ENCODE measurements around the gene SGCB.

The SGCB gene

DNA sequence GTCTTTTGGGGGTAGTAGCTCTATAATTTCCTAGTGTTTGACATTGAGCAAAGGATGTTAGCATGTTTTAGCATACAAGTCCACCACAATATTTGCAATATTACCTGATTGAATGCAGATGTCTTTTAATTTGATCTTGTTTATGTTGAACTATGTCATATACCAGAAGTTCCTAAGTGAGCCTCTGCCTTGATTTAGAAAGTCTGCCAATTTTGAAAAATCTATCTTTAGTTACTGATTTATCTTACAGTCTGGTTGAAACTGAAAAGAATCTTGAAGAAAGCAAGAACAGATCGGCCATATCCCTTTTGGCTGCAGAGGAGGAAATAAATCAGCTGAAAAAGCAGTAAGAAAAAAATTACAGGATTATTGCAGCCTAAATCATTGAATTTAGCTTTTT, 31.5 kb upstream of the SGCB start:
- no peak overlapping the region for H3K9ac ChIP-seq (ENCODE audit: low read depth, low read length, poor library complexity, severe bottlenecking)
- H3K4me2 ChIP-seq (ENCODE audit: low read depth, low read length, poor library complexity, severe bottlenecking): no peak overlapping the region
- no peaks in the 10 kb centered on the region for H3K79me2 ChIP-seq (ENCODE audit: insufficient read depth, low read length)
- H3K27me3 ChIP-seq (ENCODE audit: insufficient read depth, low read length, poor library complexity, severe bottlenecking): no peaks in the 10 kb centered on the region
- no peak overlapping the region for H3K4me3 ChIP-seq (ENCODE audit: low read length, poor library complexity, severe bottlenecking)
- no peak overlapping the region for H2AFZ ChIP-seq (ENCODE audit: low read length)
- no peaks in the 10 kb centered on the region for H3K36me3 ChIP-seq (ENCODE audit: insufficient read depth, low read length)
- no peaks in the 10 kb centered on the region for H3K4me1 ChIP-seq (ENCODE audit: insufficient read depth, low read length, poor library complexity, severe bottlenecking)
- no peaks in the 10 kb centered on the region for H4K20me1 ChIP-seq (ENCODE audit: insufficient read depth, low read length, poor library complexity, severe bottlenecking)
- TF ChIP-seq, protein P1, sequence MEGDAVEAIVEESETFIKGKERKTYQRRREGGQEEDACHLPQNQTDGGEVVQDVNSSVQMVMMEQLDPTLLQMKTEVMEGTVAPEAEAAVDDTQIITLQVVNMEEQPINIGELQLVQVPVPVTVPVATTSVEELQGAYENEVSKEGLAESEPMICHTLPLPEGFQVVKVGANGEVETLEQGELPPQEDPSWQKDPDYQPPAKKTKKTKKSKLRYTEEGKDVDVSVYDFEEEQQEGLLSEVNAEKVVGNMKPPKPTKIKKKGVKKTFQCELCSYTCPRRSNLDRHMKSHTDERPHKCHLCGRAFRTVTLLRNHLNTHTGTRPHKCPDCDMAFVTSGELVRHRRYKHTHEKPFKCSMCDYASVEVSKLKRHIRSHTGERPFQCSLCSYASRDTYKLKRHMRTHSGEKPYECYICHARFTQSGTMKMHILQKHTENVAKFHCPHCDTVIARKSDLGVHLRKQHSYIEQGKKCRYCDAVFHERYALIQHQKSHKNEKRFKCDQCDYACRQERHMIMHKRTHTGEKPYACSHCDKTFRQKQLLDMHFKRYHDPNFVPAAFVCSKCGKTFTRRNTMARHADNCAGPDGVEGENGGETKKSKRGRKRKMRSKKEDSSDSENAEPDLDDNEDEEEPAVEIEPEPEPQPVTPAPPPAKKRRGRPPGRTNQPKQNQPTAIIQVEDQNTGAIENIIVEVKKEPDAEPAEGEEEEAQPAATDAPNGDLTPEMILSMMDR (conservative IDR thresholded peaks at IDR 0.05; ENCODE audit: low read length): no peak
- no peak for TF ChIP-seq EZH2phosphoT487 (IDR thresholded peaks at IDR 0.05; ENCODE audit: borderline replicate concordance)
- H3K9me2 ChIP-seq (replicated peaks; ENCODE audit: low read depth, low read length): no peaks in the 10 kb centered on the region
- no peaks in the 10 kb centered on the region for H3K9me3 ChIP-seq (ENCODE audit: insufficient read depth, low read depth, low read length)
- no peaks in the 10 kb centered on the region for H3F3A ChIP-seq (ENCODE audit: low read depth)

DNA sequence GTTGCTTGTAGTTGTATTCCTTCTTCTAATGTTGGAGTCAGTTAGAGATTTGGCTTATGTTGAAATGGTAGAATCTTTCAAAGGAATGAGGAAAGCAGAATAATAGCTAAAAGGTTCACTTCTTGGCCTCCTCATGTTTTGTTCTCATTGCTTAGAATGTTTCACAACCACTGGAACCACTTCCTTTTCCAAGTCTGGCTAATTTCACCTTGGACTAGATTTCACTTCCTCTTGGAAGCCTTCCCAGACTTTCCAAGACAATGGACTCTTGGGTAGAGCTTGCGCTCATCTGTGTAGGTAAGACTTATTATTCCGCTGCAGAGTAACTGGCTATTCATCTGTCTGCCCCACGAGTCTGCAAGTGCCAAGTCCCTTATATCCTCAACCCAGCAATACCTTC, 21.3 kb upstream of the SGCB start:
- no peaks in the 10 kb centered on the region for H3K4me1 ChIP-seq (ENCODE audit: insufficient read depth, low read length, poor library complexity, severe bottlenecking)
- H3K9me2 ChIP-seq (replicated peaks; ENCODE audit: low read depth, low read length): no peaks in the 10 kb centered on the region
- no peak overlapping the region for H3K9ac ChIP-seq (ENCODE audit: low read depth, low read length, poor library complexity, severe bottlenecking)
- H3K9me3 ChIP-seq (ENCODE audit: insufficient read depth, low read depth, low read length): no peaks in the 10 kb centered on the region
- no peak overlapping the region for H3K4me2 ChIP-seq (ENCODE audit: low read depth, low read length, poor library complexity, severe bottlenecking)
- H3F3A ChIP-seq (ENCODE audit: low read depth): no peaks in the 10 kb centered on the region
- no peaks in the 10 kb centered on the region for H3K36me3 ChIP-seq (ENCODE audit: insufficient read depth, low read length)
- H3K27me3 ChIP-seq (ENCODE audit: insufficient read depth, low read length, poor library complexity, severe bottlenecking): no peaks in the 10 kb centered on the region
- no peak overlapping the region for H2AFZ ChIP-seq (ENCODE audit: low read length)
- no peaks in the 10 kb centered on the region for H4K20me1 ChIP-seq (ENCODE audit: insufficient read depth, low read length, poor library complexity, severe bottlenecking)
- no peak overlapping the region for H3K4me3 ChIP-seq (ENCODE audit: low read length, poor library complexity, severe bottlenecking)
- no peaks in the 10 kb centered on the region for H3K79me2 ChIP-seq (ENCODE audit: insufficient read depth, low read length)
- no peak for TF ChIP-seq EZH2phosphoT487 (IDR thresholded peaks at IDR 0.05; ENCODE audit: borderline replicate concordance)
- TF ChIP-seq, protein P1 (conservative IDR thresholded peaks at IDR 0.05; ENCODE audit: low read length): no peak

DNA sequence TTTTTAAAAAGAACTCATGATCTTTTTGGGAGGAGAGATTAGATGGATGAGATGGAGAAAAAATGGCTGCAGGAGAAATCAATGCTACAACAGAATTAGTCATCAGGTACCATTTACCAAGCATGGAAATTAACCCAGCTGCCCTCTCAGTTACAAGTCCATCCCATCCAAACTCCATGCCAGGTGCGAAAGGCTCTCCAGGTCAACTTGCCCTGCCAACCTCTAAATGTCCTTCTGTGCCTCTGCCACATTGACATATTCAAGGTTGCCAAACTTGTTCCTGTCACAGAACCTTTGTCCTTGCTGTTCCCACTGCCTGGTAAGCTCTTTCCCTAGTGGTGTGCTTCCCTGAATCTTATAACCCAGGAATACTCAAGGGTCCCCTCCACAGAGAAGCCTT, 20.2 kb upstream of the SGCB start:
- H3K9me3 ChIP-seq (ENCODE audit: insufficient read depth, low read depth, low read length): no peaks in the 10 kb centered on the region
- H3K9me2 ChIP-seq (replicated peaks; ENCODE audit: low read depth, low read length): no peaks in the 10 kb centered on the region
- no peaks in the 10 kb centered on the region for H3K27me3 ChIP-seq (ENCODE audit: insufficient read depth, low read length, poor library complexity, severe bottlenecking)
- H3F3A ChIP-seq (ENCODE audit: low read depth): no peaks in the 10 kb centered on the region
- H4K20me1 ChIP-seq (ENCODE audit: insufficient read depth, low read length, poor library complexity, severe bottlenecking): no peaks in the 10 kb centered on the region
- no peak overlapping the region for H3K9ac ChIP-seq (ENCODE audit: low read depth, low read length, poor library complexity, severe bottlenecking)
- H3K4me1 ChIP-seq (ENCODE audit: insufficient read depth, low read length, poor library complexity, severe bottlenecking): no peaks in the 10 kb centered on the region
- no peak overlapping the region for H2AFZ ChIP-seq (ENCODE audit: low read length)
- H3K4me3 ChIP-seq (ENCODE audit: low read length, poor library complexity, severe bottlenecking): no peak overlapping the region
- H3K36me3 ChIP-seq (ENCODE audit: insufficient read depth, low read length): no peaks in the 10 kb centered on the region
- no peak overlapping the region for H3K4me2 ChIP-seq (ENCODE audit: low read depth, low read length, poor library complexity, severe bottlenecking)
- TF ChIP-seq, protein P1 (conservative IDR thresholded peaks at IDR 0.05; ENCODE audit: low read length): no peak
- no peaks in the 10 kb centered on the region for H3K79me2 ChIP-seq (ENCODE audit: insufficient read depth, low read length)

Measured in Loucy (cell line).